Measurements from ENCODE around the gene RAX2. TPM values are rescaled to one million over a fixed set of nuclear protein-coding genes. Genes with fewer than 3 reads are reported as not detected.

Gene RAX2
- total and polyA plus RNA-seq, 2 donors (not counting 3 experiments of a cell fraction or from before 2014, with no cell fraction given), result not detected

DNA sequence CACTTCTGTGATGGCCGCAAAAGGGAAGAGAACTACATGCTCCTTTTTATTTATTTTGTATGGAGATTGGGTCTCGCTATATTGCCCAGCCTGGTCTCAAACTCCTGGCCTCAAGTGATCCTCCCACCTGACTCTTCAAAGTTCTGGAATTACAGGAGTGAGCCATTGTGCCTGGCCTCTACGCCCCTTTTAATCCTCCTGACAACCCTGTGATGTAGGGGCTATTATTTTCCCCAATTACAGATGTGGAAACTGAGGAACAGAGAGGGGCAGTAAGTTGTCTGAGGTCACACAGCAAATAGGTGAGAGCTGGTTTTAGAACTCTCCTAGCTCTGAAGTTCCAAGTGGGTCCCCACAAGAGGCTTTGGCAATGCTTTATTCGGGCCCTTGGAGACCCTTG is 52.2 kb downstream of the RAX2 start:
- no peaks in the 10 kb centered on the region for H3K79me2 ChIP-seq (ENCODE audit: control insufficient read depth, insufficient read depth, low read length)
- ChIA-PET POLR2A (no interaction called here), CTCF (interaction anchor here (1.0 kb wide), 1 partner anchor 102 kb away, joined by 4 read pairs; no protein-coding TSS in a partner anchor)
- no peak overlapping the region for H3K4me2 ChIP-seq (ENCODE audit: insufficient read depth, low read length)
- no peaks in the 10 kb centered on the region for H3K9me3 ChIP-seq (replicated peaks; ENCODE audit: control insufficient read depth, insufficient read depth, low read length)
- no peaks in the 10 kb centered on the region for H3K36me3 ChIP-seq (ENCODE audit: control insufficient read depth in 2 of 2, extremely low read depth in 1 of 2, insufficient read depth in 2 of 2, low read length in 2 of 2)
- H3K4me3 ChIP-seq (replicated peaks in 1 of 3; ENCODE audit: insufficient read depth in 1 of 3, low read depth in 1 of 3, low read length in 3 of 3), result no peak overlapping the region
- no peaks in the 10 kb centered on the region for H4K20me1 ChIP-seq (replicated peaks; ENCODE audit: control insufficient read depth, extremely low read depth, insufficient read depth, low read length)
- FAIRE-seq (no peak), DNase-seq (ENCODE audit: low read depth, low spot score) (no peak)
- intact Hi-C loops (cut with micrococcal nuclease), result no loop called here
- H3K27me3 ChIP-seq (ENCODE audit: control insufficient read depth in 2 of 2, insufficient read depth in 2 of 2, low read length in 2 of 2), result peaks cover 16 to 27% of the 10 kb centered on the region in 2 experiments
- H2AFZ ChIP-seq (ENCODE audit: low read depth, low read length), result no peak overlapping the region
- H3K4me1 ChIP-seq (ENCODE audit: control insufficient read depth, extremely low read depth, insufficient read depth, low read length), result no peaks in the 10 kb centered on the region
- TF ChIP-seq, protein P1, sequence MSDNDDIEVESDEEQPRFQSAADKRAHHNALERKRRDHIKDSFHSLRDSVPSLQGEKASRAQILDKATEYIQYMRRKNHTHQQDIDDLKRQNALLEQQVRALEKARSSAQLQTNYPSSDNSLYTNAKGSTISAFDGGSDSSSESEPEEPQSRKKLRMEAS (IDR thresholded peaks at IDR 0.05; ENCODE audit: insufficient read depth, insufficient read length), result no peak
- TF ChIP-seq FOS (IDR thresholded peaks at IDR 0.05; ENCODE audit: borderline replicate concordance, insufficient read depth, low read length), result no peak
- TF ChIP-seq EZH2 (IDR thresholded peaks at IDR 0.05; ENCODE audit: borderline replicate concordance, low read depth, low read length, severe bottlenecking), result no peak
- TF ChIP-seq POLR2A (IDR thresholded peaks at IDR 0.05; ENCODE audit: low read depth, low read length), result no peak
- TF ChIP-seq JUN (IDR thresholded peaks at IDR 0.05; ENCODE audit: borderline replicate concordance, insufficient read depth, insufficient read length, low read depth), result no peak
- no peak for TF ChIP-seq POLR2AphosphoS5 (IDR thresholded peaks at IDR 0.05; ENCODE audit: insufficient read depth, low read depth, low read length)
- TF ChIP-seq, protein P2, sequence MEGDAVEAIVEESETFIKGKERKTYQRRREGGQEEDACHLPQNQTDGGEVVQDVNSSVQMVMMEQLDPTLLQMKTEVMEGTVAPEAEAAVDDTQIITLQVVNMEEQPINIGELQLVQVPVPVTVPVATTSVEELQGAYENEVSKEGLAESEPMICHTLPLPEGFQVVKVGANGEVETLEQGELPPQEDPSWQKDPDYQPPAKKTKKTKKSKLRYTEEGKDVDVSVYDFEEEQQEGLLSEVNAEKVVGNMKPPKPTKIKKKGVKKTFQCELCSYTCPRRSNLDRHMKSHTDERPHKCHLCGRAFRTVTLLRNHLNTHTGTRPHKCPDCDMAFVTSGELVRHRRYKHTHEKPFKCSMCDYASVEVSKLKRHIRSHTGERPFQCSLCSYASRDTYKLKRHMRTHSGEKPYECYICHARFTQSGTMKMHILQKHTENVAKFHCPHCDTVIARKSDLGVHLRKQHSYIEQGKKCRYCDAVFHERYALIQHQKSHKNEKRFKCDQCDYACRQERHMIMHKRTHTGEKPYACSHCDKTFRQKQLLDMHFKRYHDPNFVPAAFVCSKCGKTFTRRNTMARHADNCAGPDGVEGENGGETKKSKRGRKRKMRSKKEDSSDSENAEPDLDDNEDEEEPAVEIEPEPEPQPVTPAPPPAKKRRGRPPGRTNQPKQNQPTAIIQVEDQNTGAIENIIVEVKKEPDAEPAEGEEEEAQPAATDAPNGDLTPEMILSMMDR (IDR thresholded peaks at IDR 0.05; ENCODE audit: extremely low read depth in 1 of 2, insufficient read depth in 1 of 2, low read depth in 1 of 2, low read length in 2 of 2), result no peak
- TF ChIP-seq MYC (IDR thresholded peaks at IDR 0.05; ENCODE audit: low read depth, low read length), result no peak
- TF ChIP-seq GATA2 (IDR thresholded peaks at IDR 0.05; ENCODE audit: insufficient read depth, insufficient read length, low read depth, low read length), result no peak
- H3K9ac ChIP-seq (replicated peaks; ENCODE audit: extremely low read depth, insufficient read depth, low read length), result no peak overlapping the region
- no peaks in the 10 kb centered on the region for H3K9me1 ChIP-seq (replicated peaks; ENCODE audit: control insufficient read depth, extremely low read depth, insufficient read depth, low read length)
- dilution Hi-C loops (cut with MboI; ENCODE audit: extremely low pct_ligation_motif_present, low sequenced_read_pairs), result no loop called here
- BruUV-seq (replicated peaks), result no TSS peak
- no peak overlapping the region for H3K27ac ChIP-seq (ENCODE audit: insufficient read depth, low read depth, low read length)

Small RNAs within 50 kb of the gene (small RNA-seq; reads per million reads assigned to genes)
- gene AC005777.1 (ENCODE audit: insufficient read depth, insufficient read length, low read depth, low replicate concordance), result not detected

Other genes starting within 250 kb of the RAX2 start
- 0.53 and 0.73 TPM in 2 replicates for gene TEKTIP1, start 233.1 kb downstream of the RAX2 start, total RNA-seq
- not detected in 2 replicates for gene TEKTIP1, start 233.1 kb downstream of the RAX2 start, polyA plus RNA-seq
- gene MFSD12, start 214.6 kb downstream of the RAX2 start, total RNA-seq, result 78.9 and 80.4 TPM in 2 replicates
- 51.7 and 66.9 TPM in 2 replicates for gene MFSD12, start 214.6 kb downstream of the RAX2 start, polyA plus RNA-seq
- 98.0 and 98.2 TPM in 2 replicates for gene HMG20B, start 199.3 kb downstream of the RAX2 start, total RNA-seq
- 53.2 and 63.9 TPM in 2 replicates for gene HMG20B, start 199.3 kb downstream of the RAX2 start, polyA plus RNA-seq
- 6.6 and 7.1 TPM in 2 replicates for gene GIPC3, start 186.8 kb downstream of the RAX2 start, total RNA-seq
- 1.9 and 2.2 TPM in 2 replicates for gene GIPC3, start 186.8 kb downstream of the RAX2 start, polyA plus RNA-seq
- 2.9 and 3.4 TPM in 2 replicates for gene TBXA2R, start 165.4 kb downstream of the RAX2 start, total RNA-seq
- 2.4 TPM in 2 replicates for gene TBXA2R, start 165.4 kb downstream of the RAX2 start, polyA plus RNA-seq
- 36.1 and 36.4 TPM in 2 replicates for gene CACTIN, start 145.4 kb downstream of the RAX2 start, total RNA-seq
- gene CACTIN, start 145.4 kb downstream of the RAX2 start, polyA plus RNA-seq, result 29.7 and 31.8 TPM in 2 replicates
- 79.5 and 82.2 TPM in 2 replicates for gene PIP5K1C, start 71.8 kb downstream of the RAX2 start, total RNA-seq
- gene PIP5K1C, start 71.8 kb downstream of the RAX2 start, polyA plus RNA-seq, result 31.6 and 37.4 TPM in 2 replicates
- gene TJP3, start 63.8 kb downstream of the RAX2 start, total RNA-seq, result not detected in 2 replicates
- 0.10 TPM in 1 of 2 replicates, not detected in the other for gene TJP3, start 63.8 kb downstream of the RAX2 start, polyA plus RNA-seq
- gene APBA3, start 10.5 kb downstream of the RAX2 start, total RNA-seq, result 23.4 and 24.3 TPM in 2 replicates
- gene APBA3, start 10.5 kb downstream of the RAX2 start, polyA plus RNA-seq, result 25.1 and 41.7 TPM in 2 replicates
- gene MRPL54, start 9.5 kb downstream of the RAX2 start, total RNA-seq, result 67.5 and 76.3 TPM in 2 replicates
- gene MRPL54, start 9.5 kb downstream of the RAX2 start, polyA plus RNA-seq, result 80.2 and 93.1 TPM in 2 replicates
- not detected in 2 replicates for gene MATK, start 14.2 kb upstream of the RAX2 start, total RNA-seq
- not detected in 2 replicates for gene MATK, start 14.2 kb upstream of the RAX2 start, polyA plus RNA-seq
- gene ZFR2, start 96.8 kb upstream of the RAX2 start, total RNA-seq, result not detected in 2 replicates
- 0.11 TPM in 1 of 2 replicates, not detected in the other for gene ZFR2, start 96.8 kb upstream of the RAX2 start, polyA plus RNA-seq
- not detected in 2 replicates for gene ATCAY, start 108.5 kb upstream of the RAX2 start, total RNA-seq
- gene ATCAY, start 108.5 kb upstream of the RAX2 start, polyA plus RNA-seq, result 0.03 TPM in 1 of 2 replicates, not detected in the other
- gene NMRK2, start 160.8 kb upstream of the RAX2 start, total RNA-seq, result not detected in 2 replicates
- gene NMRK2, start 160.8 kb upstream of the RAX2 start, polyA plus RNA-seq, result not detected in 2 replicates
- gene DAPK3, start 198.9 kb upstream of the RAX2 start, total RNA-seq, result 157 and 170 TPM in 2 replicates
- 175 and 176 TPM in 2 replicates for gene DAPK3, start 198.9 kb upstream of the RAX2 start, polyA plus RNA-seq
- 2,318 and 2,351 TPM in 2 replicates for gene EEF2, start 213.2 kb upstream of the RAX2 start, total RNA-seq
- 1,496 and 1,538 TPM in 2 replicates for gene EEF2, start 213.2 kb upstream of the RAX2 start, polyA plus RNA-seq
- gene PIAS4, start 235.5 kb upstream of the RAX2 start, total RNA-seq, result 46.2 and 47.2 TPM in 2 replicates
- 23.6 and 26.2 TPM in 2 replicates for gene PIAS4, start 235.5 kb upstream of the RAX2 start, polyA plus RNA-seq